ENCODE measurements around the gene LMAN2L. TPM values are rescaled to one million over a fixed set of nuclear protein-coding genes. Genes with fewer than 3 reads are reported as not detected.

LMAN2L gene
- polyA plus RNA-seq, 3 donors = 7.9 to 22.4 (median 16.6) TPM

- Mint-ChIP-seq H3K9me3 (peaks cover 0 to 3% (median 1%) of the 10 kb centered on the region in 7 donors), H3K27me3 (ENCODE audit: low read depth in 3 of 3) (peaks cover 0 to 2% (median 0%) of the 10 kb centered on the region in 3 donors), H3K4me3 (no peak overlapping the region), H3K36me3 (peaks cover 72 to 84% of the 10 kb centered on the region in 2 donors), H3K4me1 (no peaks in the 10 kb centered on the region), H3K27ac (peak overlapping the region in 1 of 7 donors; percentile 21)
- H3K36me3 ChIP-seq (replicated peaks in 1 of 2; ENCODE audit: control insufficient read depth in 1 of 2, insufficient read depth in 2 of 2, low read length in 2 of 2) = peaks cover 52 to 93% of the 10 kb centered on the region in 2 donors
- H4K20me1 ChIP-seq (ENCODE audit: insufficient read depth, low read length) = no peaks in the 10 kb centered on the region
- intact Hi-C loops (cut with micrococcal nuclease) = no loop called here
- H3K4me2 ChIP-seq (replicated peaks; ENCODE audit: extremely low read depth, low read length, poor library complexity, severe bottlenecking) = no peak overlapping the region
- no peaks in the 10 kb centered on the region for H3K27me3 ChIP-seq (ENCODE audit: control insufficient read depth in 2 of 2, insufficient read depth in 2 of 2, low read length in 2 of 2)
- 83% methylated on average over 1 of the region's 3 CpGs for WGBS (ENCODE audit: insufficient coverage)
- H3K79me2 ChIP-seq (ENCODE audit: insufficient read depth, low read length) = no peaks in the 10 kb centered on the region
- no peak for TF ChIP-seq CTCF (IDR thresholded peaks at IDR 0.05)
- no peak overlapping the region for H3K4me3 ChIP-seq (replicated peaks in 1 of 3; ENCODE audit: low read depth in 2 of 3, low read length in 3 of 3)
- H3K9ac ChIP-seq (ENCODE audit: insufficient read depth, low read length, poor library complexity, severe bottlenecking) = no peak overlapping the region
- H3K9me3 ChIP-seq (replicated peaks in 1 of 2; ENCODE audit: control insufficient read depth in 1 of 2, insufficient read depth in 1 of 2, low read length in 2 of 2) = no peaks in the 10 kb centered on the region
- no peak overlapping the region for H3K27ac ChIP-seq (ENCODE audit: low read depth in 1 of 2, low read length in 2 of 2)
- no peaks in the 10 kb centered on the region for H3K4me1 ChIP-seq (ENCODE audit: control insufficient read depth in 1 of 2, insufficient read depth in 2 of 2, low read length in 2 of 2)
- no peak for DNase-seq
- H2AFZ ChIP-seq (ENCODE audit: insufficient read depth, low read depth, low read length, poor library complexity, severe bottlenecking) = no peak overlapping the region
Observed at GRCh38 chr2:96710985-96711384, 28.9 kb downstream of the LMAN2L start.

GRCh38 chr2:96703021-96703751 is 36.7 kb downstream of the LMAN2L start:
- Mint-ChIP-seq H3K27me3 (ENCODE audit: low read depth in 3 of 3) (peaks cover 0 to 2% (median 0%) of the 10 kb centered on the region in 3 donors), H3K9me3 (no peaks in the 10 kb centered on the region), H3K4me3 (no peak overlapping the region), H3K36me3 (peaks cover 40 to 48% of the 10 kb centered on the region in 2 donors), H3K4me1 (no peaks in the 10 kb centered on the region), H3K27ac (peak overlapping the region in 1 of 7 donors; percentile 21)
- Histone ChIP-seq H4K20me1 (ENCODE audit: insufficient read depth, low read length) (no peaks in the 10 kb centered on the region), H3K9ac (ENCODE audit: insufficient read depth, low read length, poor library complexity, severe bottlenecking) (no peak overlapping the region), H3K9me3 (replicated peaks in 1 of 2; ENCODE audit: control insufficient read depth in 1 of 2, insufficient read depth in 1 of 2, low read length in 2 of 2) (no peaks in the 10 kb centered on the region), H3K36me3 (replicated peaks in 1 of 2; ENCODE audit: control insufficient read depth in 1 of 2, insufficient read depth in 2 of 2, low read length in 2 of 2) (peaks cover 33 to 42% of the 10 kb centered on the region in 2 donors), H3K4me2 (replicated peaks; ENCODE audit: extremely low read depth, low read length, poor library complexity, severe bottlenecking) (no peak overlapping the region), H3K27me3 (ENCODE audit: control insufficient read depth in 2 of 2, insufficient read depth in 2 of 2, low read length in 2 of 2) (no peaks in the 10 kb centered on the region), H2AFZ (ENCODE audit: insufficient read depth, low read depth, low read length, poor library complexity, severe bottlenecking) (no peak overlapping the region), H3K4me1 (ENCODE audit: control insufficient read depth in 1 of 2, insufficient read depth in 2 of 2, low read length in 2 of 2) (no peaks in the 10 kb centered on the region), H3K4me3 (replicated peaks in 1 of 3; ENCODE audit: low read depth in 2 of 3, low read length in 3 of 3) (no peak overlapping the region), H3K79me2 (ENCODE audit: insufficient read depth, low read length) (no peaks in the 10 kb centered on the region), H3K27ac (ENCODE audit: low read depth in 1 of 2, low read length in 2 of 2) (no peak overlapping the region)
- no peak for DNase-seq
- no peak for TF ChIP-seq CTCF (IDR thresholded peaks at IDR 0.05)
- intact Hi-C loops (cut with micrococcal nuclease) = no loop called here
- 97% methylated on average over 6 of the region's 16 CpGs for WGBS (ENCODE audit: insufficient coverage)

Data from CD14-positive monocyte (primary cell).